ENCODE results near the gene SF1. TPM values are rescaled to one million over a fixed set of nuclear protein-coding genes. Genes with fewer than 3 reads are reported as not detected.

Gene SF1
- polyA plus RNA-seq, 4 donors = 304 to 417 (median 318) TPM

DNA sequence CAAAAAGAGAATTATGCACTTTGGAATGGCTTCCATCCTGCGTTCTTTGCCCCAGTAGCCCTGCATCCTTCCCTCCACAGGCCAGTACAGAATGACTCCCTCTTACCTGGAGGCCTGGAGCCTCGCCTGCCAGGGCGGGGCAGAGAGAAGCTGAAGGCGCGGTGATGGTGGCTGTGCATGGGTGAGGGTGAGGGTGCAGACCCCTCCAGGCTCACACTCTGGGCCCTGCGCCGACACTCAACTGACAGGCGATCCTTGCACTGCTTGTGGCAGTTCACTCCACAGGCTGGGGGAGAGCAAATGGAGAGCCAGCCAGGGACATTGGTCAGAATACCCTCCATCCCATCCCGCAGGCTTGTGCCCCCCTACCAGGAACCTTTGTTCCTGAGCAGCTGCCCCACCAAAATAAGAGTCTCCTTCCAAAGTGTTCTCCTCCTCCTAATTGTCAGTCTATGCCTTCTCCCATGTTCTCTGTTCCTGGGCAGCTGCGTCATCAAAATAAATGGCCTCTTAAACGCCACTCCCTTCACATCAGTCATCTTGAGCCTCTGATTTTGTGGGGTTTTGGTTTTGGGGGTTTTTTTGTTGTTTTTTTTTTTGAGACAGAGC is 49.5 kb downstream of the SF1 start:
- no peak for DNase-seq (ENCODE audit: low read depth in 4 of 4, low spot score in 3 of 4)

DNA sequence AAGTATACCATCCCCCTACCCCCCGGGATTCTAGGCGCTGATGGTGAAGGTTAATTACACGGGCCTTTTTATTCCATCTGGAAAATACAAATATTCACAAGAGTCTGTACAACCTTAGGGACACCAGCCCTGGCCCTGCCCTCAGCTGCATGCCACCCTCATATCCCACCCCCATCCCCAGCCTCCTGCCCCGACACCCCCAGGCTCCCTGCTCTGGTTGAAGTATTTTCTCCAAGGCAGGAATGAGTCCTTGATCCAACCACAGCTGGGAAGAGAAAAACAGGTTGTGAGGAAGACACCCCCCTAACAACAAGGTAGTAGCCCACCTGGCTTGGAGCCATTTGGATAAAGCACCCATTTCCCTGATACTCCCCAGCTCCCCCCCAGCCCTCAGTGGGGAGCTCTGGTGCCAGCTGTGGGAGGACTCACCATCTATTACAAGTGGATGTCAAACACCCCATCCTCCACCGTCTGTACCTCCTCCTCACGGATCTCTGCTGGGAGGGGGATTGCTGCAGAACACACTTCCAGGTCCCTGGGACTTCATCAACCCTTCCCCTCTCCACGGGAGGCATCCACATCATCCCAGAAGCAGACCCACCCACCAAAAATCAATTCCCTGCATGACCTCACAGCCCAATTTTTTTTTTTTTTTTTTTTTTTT is 51.3 kb downstream of the SF1 start:
- DNase-seq (ENCODE audit: low read depth in 4 of 4, low spot score in 3 of 4) = no peak

DNA sequence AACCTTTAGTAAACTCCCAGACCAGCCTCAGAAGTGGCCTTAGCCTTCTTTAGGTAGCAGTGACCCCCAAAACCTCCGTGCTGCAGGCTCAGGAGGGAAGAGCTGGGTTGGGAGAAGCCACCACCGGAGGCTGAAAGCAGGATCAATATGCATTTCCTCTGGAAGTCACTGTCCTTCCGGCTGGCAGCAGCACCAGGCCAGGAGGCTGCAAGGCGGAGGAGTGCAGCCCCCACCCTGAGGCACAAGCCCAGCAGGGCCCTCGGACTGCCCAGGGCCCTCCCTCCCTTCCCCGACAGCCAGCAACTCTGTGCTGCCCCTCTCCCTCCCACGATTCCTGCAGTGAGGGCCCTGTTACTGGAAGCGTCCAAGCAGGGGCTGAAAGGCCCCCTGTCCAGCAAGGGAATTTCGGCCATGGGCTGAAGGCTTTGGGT is 52.1 kb downstream of the SF1 start:
- no peak for DNase-seq (ENCODE audit: low read depth in 4 of 4, low spot score in 3 of 4)

DNA sequence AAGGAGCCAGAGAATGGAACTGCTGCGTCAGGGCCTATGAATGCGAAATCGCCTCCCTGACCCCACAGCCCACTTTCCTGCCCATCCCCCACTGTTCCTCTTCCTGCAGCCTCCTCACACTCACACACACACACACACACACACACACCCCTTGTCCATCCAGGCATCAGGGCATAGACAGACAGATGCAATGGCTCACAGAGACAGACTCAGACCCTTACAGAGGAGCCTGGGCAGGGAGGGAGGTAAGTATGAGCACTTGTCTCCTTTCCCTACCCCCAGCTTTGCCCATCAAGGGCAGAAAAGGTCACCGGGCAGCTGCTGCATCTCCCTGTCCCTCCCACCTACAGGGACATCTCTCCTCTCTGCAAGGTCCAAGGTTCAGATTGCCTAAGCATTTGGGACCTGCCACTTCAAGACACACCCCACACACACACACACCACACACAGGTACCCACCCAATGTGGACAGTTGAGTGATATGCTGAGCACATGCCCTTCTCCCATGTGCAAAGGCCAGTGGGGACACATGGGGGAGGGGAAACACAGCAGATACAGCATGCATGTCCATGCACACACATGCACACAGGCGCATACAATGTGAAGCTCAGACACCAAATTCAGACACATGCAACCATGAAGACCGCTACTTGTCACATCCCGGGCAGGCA is 53.3 kb downstream of the SF1 start:
- no peak for DNase-seq (ENCODE audit: low read depth in 4 of 4, low spot score in 3 of 4)

DNA sequence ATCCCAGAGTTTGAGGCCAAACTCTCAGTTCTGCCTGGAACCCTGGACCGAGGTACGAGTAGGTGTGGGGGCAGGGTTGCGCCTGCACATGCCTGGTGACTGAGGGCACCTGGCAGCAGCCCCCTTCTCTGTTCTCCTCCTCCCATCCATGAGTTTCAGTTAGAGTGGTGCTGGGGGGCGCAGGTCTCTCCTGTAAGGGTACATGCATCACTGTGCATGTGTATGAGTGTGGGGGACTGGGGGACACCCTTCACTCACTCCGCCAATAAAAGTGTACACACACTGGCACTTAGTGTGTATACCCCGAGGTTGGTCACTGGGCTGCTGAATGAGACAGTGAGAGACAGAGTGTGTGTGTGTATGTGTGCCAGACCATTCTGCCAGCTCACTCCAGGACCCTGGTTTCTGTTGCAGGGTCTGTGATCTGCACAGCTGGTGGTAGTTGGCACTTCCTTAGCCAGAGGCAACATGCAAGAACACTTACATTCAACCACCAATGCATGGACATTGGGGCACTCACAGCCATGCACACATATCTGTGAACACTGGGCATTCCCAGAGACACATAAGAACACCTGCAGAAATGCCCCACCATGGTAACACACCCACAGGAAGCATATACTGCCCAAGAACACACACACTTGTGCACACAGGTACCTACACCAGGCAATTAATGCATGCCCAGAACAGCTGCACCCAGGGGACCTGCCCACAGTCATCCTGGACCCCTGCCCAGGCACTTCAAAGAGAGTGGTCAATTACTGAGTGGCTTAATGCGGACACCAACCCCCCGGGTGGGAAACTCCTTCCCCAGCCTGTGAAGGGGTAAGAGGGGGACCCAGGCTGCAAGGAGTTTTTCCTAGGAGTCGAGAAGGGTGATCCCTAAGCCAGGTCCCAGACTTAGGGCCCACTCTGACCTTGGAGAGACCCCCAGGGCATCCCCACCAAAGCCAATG is 54.2 kb downstream of the SF1 start:
- no peak for DNase-seq (ENCODE audit: low read depth in 4 of 4, low spot score in 3 of 4)

DNA sequence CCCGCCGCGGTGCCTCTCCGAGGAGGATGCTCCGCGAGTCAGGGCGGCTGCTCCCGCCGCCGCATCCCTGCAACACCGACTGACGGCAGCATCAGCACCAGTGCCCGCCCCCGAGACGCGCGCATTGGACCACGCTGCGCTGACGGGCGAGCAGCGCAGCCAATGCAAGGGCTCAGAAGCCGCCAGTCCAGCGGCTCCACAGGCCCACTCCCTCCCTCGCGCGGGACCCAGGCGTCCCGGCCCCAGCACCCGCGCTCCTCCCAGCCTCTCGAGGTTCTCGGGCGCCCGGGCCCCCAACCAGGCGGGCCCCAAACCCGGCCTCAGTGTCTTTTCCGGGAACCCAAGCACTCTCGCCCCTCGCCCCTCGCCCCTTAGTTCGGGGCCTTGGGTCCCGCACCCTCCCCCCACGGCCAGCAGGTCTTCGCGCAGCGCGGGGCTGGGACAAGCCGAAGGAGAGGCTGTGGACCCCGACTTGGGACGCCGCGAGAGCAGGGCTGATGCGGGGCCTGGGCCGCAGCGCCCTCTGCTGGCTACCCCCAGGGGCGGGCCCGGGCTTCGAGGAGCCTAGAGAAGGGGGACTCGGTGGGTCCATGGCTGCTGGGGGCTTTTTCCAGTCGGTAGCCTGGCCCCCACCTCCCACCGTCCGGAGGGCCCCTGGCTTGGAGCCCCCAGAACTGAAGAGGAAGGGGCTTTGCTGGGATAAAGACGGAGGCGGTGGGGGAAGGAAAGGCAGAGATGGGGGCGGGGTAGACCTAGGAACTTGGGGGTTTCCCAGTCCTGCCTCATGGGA is 55.0 kb downstream of the SF1 start, which contains the start of gene NRXN2:
Gene NRXN2 (minus strand): TSS at position 81 of the 790 bp plus-strand sequence. CDS start 9,498 bp downstream, outside the sequence.
- DNase-seq (ENCODE audit: low read depth in 4 of 4, low spot score in 3 of 4) = no peak

DNA sequence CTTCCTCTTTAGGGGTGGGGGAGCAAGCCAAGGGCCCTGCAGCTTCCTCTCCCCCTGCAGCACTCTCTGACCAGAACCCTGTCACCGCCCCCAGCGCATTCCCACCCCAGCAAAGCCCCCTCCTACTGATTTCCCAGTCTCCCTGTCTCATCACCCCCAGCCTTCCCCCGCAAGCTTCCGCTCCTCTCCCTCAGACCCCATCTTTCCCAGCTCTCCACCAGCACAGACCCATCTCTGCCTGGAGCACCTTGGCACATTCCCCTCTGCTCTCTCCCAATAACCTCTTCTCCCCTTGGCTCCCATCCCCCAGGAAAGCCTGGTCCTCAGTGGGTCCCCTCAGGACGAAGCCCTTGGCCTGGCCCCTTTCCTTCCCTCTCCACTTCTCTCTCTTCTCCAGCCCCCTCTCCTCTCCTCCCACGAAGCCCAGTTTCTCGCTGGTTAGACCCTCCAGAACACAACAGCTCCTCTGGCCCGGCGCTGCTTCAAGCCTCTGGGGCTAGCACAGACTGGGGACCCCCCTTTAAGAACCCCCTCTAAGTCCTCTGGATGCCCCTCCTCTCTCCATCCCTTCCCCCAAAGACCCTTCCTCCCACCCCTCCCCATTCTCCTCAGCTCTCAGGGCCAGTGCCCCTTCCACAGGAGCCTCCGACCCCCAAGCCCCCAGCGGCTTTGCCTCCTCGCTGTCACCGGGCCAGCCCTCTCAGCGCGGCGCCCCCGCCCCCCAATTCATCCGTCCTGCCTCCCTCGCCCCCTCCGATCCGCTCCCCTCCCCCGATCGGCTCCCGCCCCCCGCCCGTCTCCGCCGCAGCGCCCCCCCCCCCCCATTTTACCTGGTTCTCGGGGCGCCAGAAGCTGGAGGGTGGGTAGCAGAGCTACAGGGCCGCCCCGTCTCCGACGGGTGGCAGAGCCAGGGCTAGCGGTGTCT is 55.9 kb downstream of the SF1 start:
- no peak for DNase-seq (ENCODE audit: low read depth in 4 of 4, low spot score in 3 of 4)

DNA sequence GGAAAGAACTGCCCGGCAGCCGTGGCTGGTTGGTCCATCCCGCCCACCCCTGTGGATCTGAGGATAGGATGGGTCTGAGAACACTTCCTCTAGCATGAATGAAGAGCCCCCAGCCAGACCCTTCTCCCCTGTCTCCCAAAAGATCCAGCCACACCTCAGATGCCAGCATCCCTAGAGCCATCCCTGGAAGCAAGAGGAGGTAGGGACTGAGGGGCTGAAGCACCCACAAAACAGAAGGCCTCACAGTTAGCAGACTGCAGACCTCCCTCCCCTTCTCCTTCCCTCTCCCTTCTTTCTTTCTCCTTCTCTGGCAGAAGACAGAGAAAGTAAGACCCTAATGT is 57.0 kb downstream of the SF1 start:
- DNase-seq (ENCODE audit: low read depth in 4 of 4, low spot score in 3 of 4) = no peak

DNA sequence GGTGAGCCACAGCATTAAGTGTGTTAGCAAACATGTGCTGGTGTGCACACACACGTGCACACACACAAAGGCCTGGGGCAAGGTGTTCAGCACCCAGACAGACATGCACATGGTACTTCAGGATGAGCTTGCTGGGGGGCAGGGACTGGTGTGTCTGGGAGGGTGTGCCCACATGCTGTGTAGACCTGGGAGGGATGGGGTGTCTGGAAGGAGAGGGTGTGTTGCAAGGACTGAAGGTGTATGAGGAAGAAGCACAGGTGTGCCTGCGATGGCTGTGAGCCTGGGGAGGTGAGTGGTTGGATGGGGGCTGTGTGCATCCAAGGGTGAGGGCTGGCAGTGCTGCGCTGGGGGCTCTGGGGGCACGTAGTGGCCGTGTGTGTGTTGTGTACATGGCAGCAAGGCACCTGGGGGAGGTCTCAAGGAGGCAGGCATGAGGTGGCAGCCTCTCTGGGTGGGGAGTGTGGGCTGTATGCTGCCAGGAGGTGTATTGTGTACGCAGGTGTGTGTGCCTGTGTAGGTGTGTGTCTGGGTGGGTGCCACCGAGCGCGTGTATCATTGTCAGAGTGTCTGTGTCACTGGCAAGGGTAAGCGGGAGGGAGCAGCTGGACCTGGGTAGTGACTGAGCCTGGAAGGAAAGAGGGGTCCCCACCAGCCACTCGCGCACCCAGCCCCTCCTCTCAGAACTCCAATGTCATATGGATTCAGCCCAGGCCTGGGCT is 57.5 kb downstream of the SF1 start:
- DNase-seq (ENCODE audit: low read depth in 4 of 4, low spot score in 3 of 4) = no peak

DNA sequence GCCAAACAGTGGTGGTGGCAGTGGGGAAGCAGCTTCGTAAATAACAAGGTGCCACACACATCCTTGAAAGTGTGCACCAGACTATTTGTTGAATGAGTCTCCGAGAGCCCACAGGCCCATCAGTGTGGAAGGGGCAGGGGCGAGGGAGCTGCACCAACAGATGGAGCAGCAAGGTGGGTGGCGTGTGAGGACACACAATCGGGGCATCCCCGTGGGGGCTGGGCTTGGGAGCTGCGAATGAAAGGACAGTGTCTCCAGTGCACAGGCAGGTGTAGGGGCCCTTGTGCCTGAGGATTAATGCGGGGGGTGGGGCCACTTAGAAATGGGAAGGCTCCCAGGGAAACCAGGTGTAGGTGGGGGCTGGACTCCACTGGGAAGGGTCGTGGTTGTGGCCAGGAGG is 58.2 kb downstream of the SF1 start:
- no peak for DNase-seq (ENCODE audit: low read depth in 4 of 4, low spot score in 3 of 4)

DNA sequence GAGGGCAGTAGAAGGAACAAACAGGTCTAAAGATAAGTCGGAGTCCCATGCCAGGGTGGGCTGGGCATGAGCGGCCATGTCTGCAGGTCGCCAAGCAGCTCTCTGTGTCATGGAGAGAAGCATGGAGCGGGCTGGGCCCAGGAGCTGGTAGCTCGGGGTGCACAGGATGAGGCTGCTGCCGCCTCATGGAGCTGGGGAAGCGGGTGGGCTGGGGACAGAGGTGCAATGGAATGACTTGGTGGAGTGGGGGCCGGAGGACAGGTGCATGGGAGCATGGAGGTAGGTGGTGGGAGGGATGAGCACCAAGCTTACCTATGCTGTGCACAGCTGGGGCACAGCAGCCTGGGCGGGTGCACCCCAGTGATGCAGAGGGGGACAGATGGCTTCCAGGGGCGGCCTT is 58.9 kb downstream of the SF1 start:
- DNase-seq (ENCODE audit: low read depth in 4 of 4, low spot score in 3 of 4) = no peak

DNA sequence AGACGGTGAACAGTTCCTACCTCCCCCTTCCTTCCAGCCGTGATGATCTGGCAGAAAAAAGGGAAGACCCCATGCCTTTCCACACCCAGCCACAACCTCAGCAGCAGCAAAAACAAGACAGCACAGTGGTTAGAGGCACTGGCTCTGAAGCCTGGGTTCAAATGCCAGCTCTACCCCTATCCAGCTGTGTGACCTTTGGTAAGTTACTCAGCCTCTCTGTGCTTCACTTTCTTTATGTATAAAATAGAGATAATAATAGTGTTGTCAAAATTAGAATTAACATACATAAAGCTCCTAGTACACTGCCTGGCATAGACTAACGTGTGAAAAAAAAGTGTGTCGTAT is 59.6 kb downstream of the SF1 start:
- no peak for DNase-seq (ENCODE audit: low read depth in 4 of 4, low spot score in 3 of 4)

DNA sequence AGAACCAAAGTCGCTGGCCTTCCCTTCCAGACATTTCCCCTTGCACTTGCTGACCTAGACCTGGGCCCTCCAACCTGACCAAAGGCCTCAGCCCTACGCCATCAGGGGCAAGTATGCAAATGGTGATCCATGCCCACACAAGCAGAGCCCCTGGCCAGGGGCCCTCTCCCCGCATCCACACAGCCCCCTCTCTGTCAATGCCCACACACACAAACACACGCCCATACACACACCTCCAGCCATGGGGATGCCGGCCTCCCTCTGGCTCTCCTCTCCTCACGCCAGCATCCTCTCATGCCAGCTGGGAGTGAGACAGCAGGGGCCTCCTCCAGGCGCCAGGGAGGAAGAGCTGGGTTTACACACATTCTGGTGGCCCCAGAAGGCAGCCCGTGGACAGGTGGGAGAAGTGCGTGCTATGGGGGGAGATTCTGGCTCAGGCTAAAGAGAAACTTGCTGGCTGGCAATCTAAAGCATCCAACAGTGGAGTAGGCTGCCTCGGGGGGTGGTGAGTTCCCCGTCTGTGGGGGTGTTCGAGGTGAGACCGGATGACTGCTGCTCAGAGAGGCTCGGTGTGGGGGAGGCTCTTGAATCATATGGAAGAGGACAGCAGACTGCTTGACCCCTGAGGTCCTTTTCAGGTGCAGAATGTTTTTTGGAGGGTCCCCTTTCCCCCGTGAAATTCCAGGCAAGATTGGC is 60.1 kb downstream of the SF1 start:
- DNase-seq (ENCODE audit: low read depth in 4 of 4, low spot score in 3 of 4) = no peak

DNA sequence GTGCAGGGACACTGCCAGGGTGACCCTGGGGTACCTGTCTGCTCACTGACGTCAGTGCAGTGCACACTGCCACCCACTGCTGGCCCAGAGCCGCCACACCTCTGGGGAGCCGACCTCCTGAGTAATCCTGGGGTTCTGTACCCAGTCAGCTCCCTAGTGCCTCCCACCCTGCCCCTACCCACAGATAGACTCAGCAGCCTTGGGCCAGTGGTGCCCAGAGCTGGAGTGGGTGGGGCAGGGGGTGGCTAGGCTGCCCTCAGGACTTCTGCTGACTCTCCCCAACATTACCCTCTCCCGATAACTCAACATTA is 61.1 kb downstream of the SF1 start:
- DNase-seq (ENCODE audit: low read depth in 4 of 4, low spot score in 3 of 4) = no peak

DNA sequence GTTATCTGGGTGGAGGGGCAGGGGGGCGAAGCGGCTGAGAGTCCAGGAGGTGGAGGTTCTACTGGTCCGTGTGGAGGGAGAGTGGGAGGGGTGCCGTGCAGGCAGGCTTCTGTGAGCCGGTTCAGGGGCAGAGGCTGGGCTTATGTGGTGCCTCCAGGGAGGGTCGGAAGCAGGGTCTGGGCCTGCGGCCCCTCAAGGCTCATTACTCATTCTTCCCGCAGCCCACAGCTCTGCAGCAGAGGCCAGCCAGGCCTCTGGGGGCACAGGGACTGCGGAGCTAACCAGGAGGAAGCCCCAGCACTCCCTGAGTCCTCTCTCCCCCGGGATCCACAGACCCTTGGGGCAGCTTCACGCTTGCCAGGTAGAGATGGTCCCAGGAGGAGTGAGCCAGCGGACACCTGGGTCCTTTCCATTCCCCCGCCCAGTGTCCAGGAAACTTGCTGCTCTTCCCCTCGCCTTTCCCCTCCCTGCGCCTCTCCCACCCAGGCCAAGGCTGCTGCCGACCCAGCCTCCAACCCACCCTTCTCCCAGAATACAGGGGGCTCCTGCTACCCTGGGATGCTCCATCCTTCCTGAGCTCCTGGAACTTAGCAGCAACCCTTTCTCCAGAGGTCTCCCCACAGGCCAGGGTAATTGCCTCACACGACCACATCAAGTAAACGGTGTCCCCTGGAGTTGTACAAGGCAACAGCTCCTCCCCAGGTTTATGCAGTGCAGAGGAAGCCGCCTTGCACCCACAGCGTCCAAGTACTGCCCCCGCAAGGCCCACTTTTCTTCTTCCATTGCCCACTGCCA is 61.7 kb downstream of the SF1 start:
- DNase-seq (ENCODE audit: low read depth in 4 of 4, low spot score in 3 of 4) = no peak

DNA sequence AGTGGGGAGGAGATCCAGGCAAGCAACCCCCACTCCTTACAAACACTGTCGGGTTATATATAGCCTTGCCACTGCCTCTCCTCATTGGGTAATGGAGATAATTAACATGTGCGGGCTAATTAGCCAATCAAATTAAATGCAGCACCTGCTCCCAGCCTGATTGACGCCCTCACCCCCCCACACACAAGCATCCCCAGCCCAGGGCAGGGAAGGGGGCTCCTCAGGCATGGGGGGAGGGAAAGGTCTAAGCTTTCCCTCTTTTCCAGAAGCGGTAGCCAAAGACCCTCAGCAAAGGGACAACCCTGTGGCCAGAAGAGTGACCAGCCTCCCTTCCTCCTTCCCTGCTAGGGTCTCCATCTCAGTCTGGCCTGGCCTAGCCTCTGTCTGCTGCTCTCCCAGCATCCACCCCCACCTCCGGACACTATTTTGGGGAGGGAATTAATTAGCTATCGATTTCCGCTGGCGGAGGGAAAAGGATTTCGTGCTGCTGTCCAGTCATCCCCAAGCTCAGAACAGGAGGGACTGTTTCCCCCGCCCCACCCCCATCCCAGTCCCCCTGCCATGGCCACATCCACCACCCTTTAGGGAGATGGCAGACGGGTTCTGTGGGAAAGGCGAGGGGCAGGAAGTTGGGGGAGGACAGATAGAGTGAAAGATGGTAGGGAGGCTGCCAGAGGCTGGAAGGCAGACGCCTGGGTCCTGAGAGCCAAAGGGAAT is 62.4 kb downstream of the SF1 start:
- DNase-seq (ENCODE audit: low read depth in 4 of 4, low spot score in 3 of 4) = no peak

DNA sequence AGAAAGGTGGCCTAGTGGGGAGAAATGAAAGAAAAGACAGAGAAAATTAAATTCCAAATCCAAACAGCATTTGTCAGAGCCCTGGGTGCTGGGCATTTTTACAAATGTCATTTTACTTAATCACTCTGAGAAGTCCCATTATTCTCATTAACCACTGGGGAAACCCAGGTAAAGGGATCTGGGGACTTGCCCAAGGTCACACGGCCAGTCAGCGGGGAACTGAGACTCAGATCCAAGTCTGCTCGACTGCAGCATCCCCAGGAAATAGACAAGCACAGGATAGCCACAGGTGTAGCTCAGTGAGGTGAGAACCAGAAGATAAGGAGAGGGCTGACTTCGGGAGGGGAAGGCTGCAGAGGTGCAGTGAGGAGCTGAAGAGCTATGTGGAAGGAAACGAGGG is 63.2 kb downstream of the SF1 start:
- DNase-seq (ENCODE audit: low read depth in 4 of 4, low spot score in 3 of 4) = no peak

Data from right renal pelvis (tissue), 4 donors.